Activated T-cell treated with anti-CD3 and anti-CD28 coated beads, Interleukin-2, amount 50 U/mL, for 4 hours (primary cell): Measurements from ENCODE around the gene MAP3K4. TPM values are rescaled to one million over a fixed set of nuclear protein-coding genes. Genes with fewer than 3 reads are reported as not detected.

Experiments
- ATAC-seq, 2 donors: fragments of 200-7000 bp; cut with Tn5 transposase; one replicate each; pipeline ENCODE4 v1.10.0; 2021
- DNase-seq: peaks from one replicate; pipeline ENCODE4 v3.0.0-alpha.2; 2020
- H3K27me3 Mint-ChIP-seq: one replicate; pipeline ENCODE4 v1.8.0; 2021; ENCODE audit warnings: low read depth, mixed read lengths
- H3K36me3 Mint-ChIP-seq: one replicate; pipeline ENCODE4 v1.8.0; 2022; ENCODE audit warnings: mixed read lengths; ENCODE audit not compliant: insufficient read depth
- H3K4me1 Mint-ChIP-seq: one replicate; pipeline ENCODE4 v1.8.0; 2021; ENCODE audit warnings: low read depth, mixed read lengths
- H3K4me3 Mint-ChIP-seq: one replicate; pipeline ENCODE4 v1.8.0; 2021; ENCODE audit warnings: mild to moderate bottlenecking, moderate library complexity, mixed read lengths
- H3K9me3 Mint-ChIP-seq: one replicate; pipeline ENCODE4 v1.8.0; 2021; ENCODE audit warnings: mixed read lengths
- total RNA-seq, 3 donors: library from RNA; stranded (reverse); gene quantifications; one replicate each; pipeline ENCODE4 v1.2.1, GENCODE V29; 2021

MAP3K4 gene
- total RNA-seq, 3 donors from 2014 or later, result 48.8 to 52.4 (median 49.0) TPM

- peaks cover 12% of the 10 kb centered on the region for H3K36me3 Mint-ChIP-seq
- no peaks in the 10 kb centered on the region for H3K27me3 Mint-ChIP-seq
- H3K4me1 Mint-ChIP-seq, result peaks cover 3% of the 10 kb centered on the region
- no peaks in the 10 kb centered on the region for H3K9me3 Mint-ChIP-seq
- no peak for ATAC-seq
- no peak for DNase-seq
- H3K4me3 Mint-ChIP-seq, result no peak overlapping the region
Measured at GRCh38 chr6:161166176-161166575, 174.6 kb downstream of the MAP3K4 start.

DNA sequence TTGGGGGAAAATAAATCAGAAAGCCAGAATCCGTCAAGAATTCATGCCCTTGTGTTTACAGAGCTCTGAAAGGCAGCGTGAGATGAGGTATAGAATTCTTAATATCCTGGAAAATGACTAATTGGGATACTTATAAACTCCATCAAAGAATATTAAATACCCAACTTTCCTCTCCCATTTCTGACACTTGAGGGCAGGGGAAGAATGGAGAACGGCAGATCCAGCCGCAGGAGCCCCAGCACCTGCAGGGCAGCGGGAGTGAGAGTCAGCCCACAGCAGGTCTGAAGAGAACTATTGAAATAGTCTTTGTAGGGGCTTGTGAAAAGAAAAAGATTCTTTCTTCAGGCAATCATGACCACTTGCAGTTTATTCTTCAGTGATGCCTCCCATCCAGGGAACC lies 175.1 kb downstream of the MAP3K4 start:
- no peak for DNase-seq
- Mint-ChIP-seq H3K27me3 (no peaks in the 10 kb centered on the region), H3K4me1 (peaks cover 3% of the 10 kb centered on the region), H3K9me3 (no peaks in the 10 kb centered on the region), H3K36me3 (peaks cover 8% of the 10 kb centered on the region), H3K4me3 (no peak overlapping the region)
- no peak for ATAC-seq
